ENCODE data around the gene IYD. TPM values are rescaled to one million over a fixed set of nuclear protein-coding genes. Genes with fewer than 3 reads are reported as not detected.

IYD gene
- polyA plus RNA-seq, 1 of the 3 experiments (the other 2 are of a cell fraction), result not detected

DNA sequence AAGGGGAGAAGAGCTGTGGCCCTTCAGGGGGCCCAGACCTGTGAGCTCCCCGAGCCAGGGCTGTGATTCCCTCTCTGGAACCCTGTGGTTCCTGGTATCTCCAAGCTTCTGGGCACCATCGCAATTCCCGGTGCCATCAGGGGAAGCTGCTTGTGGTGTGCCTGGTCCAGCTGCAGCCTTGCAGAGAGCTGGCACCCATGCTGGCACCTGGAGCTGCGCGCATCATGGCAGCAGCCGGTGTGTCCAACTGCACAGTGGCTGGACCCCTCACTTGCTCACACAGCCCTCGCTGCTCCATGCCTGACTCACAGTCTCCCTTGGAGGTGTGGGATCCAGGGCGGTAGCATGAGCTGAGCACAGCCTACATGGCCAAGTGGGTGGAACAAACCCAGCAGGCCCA lies 56.7 kb downstream of the IYD start:
- Histone ChIP-seq H3K9me3 (no peaks in the 10 kb centered on the region), H4K20me1 (ENCODE audit: insufficient read depth) (no peaks in the 10 kb centered on the region), H3K9ac (no peak overlapping the region), H3K4me2 (no peak overlapping the region), H3K36me3 (replicated peaks in 1 of 2; ENCODE audit: control insufficient read depth in 1 of 2, insufficient read depth in 2 of 2, low read length in 1 of 2) (no peaks in the 10 kb centered on the region), H3K27me3 (ENCODE audit: insufficient read depth) (no peaks in the 10 kb centered on the region), H3F3A (replicated peaks; ENCODE audit: insufficient read depth) (no peaks in the 10 kb centered on the region), H3K4me3 (ENCODE audit: low read depth in 2 of 2, low read length in 1 of 2) (no peak overlapping the region), H3K27ac (ENCODE audit: low read depth in 2 of 2, low read length in 1 of 2) (no peak overlapping the region), H3K79me2 (ENCODE audit: insufficient read depth) (no peaks in the 10 kb centered on the region), H3K9me2 (no peaks in the 10 kb centered on the region), H2AFZ (ENCODE audit: low read depth) (no peak overlapping the region), H3K4me1 (ENCODE audit: control insufficient read depth in 1 of 2, insufficient read depth in 2 of 2, low read depth in 1 of 2, low read length in 1 of 2) (no peaks in the 10 kb centered on the region)
- POLR2A ChIA-PET, result no interaction called here
- WGBS (ENCODE audit: low lambda C conversion rate), result 23% methylated on average over 4 of the region's 8 CpGs
- DNase-seq, result no peak
- TF ChIP-seq NFIC (IDR thresholded peaks at IDR 0.05; ENCODE audit: borderline replicate concordance) (no peak), GABPA (IDR thresholded peaks at IDR 0.05; ENCODE audit: low read depth) (no peak), CHD2 (IDR thresholded peaks at IDR 0.05; ENCODE audit: low read length, partially characterized antibody) (no peak), EZH2phosphoT487 (IDR thresholded peaks at IDR 0.05; ENCODE audit: borderline replicate concordance, low read depth) (no peak), FOSL2 (IDR thresholded peaks at IDR 0.05; ENCODE audit: borderline replicate concordance, low read depth) (no peak), SMC3 (IDR thresholded peaks at IDR 0.05; ENCODE audit: low read depth, low read length) (no peak), NRF1 (IDR thresholded peaks at IDR 0.05; ENCODE audit: low read depth, low read length) (no peak), POLR2AphosphoS5 (IDR thresholded peaks at IDR 0.05; ENCODE audit: low read depth, low read length) (no peak), FOXM1 (IDR thresholded peaks at IDR 0.05; ENCODE audit: low read depth) (no peak), TEAD4 (IDR thresholded peaks at IDR 0.05; ENCODE audit: borderline replicate concordance, insufficient read depth) (no peak), RAD21 (IDR thresholded peaks at IDR 0.05; ENCODE audit: low read length) (no peak), MXI1 (IDR thresholded peaks at IDR 0.05; ENCODE audit: low read depth, low read length) (no peak), FOXJ3 (CRISPR knock-in tag; IDR thresholded peaks at IDR 0.05) (no peak), TCF12 (IDR thresholded peaks at IDR 0.05) (no peak), RXRA (IDR thresholded peaks at IDR 0.05; ENCODE audit: borderline replicate concordance, low read depth) (no peak), YY1 (IDR thresholded peaks at IDR 0.05; ENCODE audit: low read depth) (no peak)
- TF ChIP-seq, protein P1, sequence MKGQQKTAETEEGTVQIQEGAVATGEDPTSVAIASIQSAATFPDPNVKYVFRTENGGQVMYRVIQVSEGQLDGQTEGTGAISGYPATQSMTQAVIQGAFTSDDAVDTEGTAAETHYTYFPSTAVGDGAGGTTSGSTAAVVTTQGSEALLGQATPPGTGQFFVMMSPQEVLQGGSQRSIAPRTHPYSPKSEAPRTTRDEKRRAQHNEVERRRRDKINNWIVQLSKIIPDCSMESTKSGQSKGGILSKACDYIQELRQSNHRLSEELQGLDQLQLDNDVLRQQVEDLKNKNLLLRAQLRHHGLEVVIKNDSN (IDR thresholded peaks at IDR 0.05; ENCODE audit: borderline replicate concordance, low read depth), result no peak
- TF ChIP-seq, protein P2, sequence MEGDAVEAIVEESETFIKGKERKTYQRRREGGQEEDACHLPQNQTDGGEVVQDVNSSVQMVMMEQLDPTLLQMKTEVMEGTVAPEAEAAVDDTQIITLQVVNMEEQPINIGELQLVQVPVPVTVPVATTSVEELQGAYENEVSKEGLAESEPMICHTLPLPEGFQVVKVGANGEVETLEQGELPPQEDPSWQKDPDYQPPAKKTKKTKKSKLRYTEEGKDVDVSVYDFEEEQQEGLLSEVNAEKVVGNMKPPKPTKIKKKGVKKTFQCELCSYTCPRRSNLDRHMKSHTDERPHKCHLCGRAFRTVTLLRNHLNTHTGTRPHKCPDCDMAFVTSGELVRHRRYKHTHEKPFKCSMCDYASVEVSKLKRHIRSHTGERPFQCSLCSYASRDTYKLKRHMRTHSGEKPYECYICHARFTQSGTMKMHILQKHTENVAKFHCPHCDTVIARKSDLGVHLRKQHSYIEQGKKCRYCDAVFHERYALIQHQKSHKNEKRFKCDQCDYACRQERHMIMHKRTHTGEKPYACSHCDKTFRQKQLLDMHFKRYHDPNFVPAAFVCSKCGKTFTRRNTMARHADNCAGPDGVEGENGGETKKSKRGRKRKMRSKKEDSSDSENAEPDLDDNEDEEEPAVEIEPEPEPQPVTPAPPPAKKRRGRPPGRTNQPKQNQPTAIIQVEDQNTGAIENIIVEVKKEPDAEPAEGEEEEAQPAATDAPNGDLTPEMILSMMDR (IDR thresholded peaks at IDR 0.05), result no peak
- TF ChIP-seq, protein P3, sequence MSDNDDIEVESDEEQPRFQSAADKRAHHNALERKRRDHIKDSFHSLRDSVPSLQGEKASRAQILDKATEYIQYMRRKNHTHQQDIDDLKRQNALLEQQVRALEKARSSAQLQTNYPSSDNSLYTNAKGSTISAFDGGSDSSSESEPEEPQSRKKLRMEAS (IDR thresholded peaks at IDR 0.05; ENCODE audit: low read depth), result no peak
- TF ChIP-seq, protein P4, sequence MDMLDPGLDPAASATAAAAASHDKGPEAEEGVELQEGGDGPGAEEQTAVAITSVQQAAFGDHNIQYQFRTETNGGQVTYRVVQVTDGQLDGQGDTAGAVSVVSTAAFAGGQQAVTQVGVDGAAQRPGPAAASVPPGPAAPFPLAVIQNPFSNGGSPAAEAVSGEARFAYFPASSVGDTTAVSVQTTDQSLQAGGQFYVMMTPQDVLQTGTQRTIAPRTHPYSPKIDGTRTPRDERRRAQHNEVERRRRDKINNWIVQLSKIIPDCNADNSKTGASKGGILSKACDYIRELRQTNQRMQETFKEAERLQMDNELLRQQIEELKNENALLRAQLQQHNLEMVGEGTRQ (IDR thresholded peaks at IDR 0.05; ENCODE audit: borderline replicate concordance, low read depth, low read length), result no peak
- CTCF ChIA-PET, result interaction anchor here (0.5 to 1.5 kb wide), 3 partner anchors 24 to 389 kb away, joined by 3 to 5 read pairs (median 4); no protein-coding TSS in a partner anchor
